Lower leg skin (tissue), 4 donors: ENCODE measurements around the gene MFSD11. TPM values are rescaled to one million over a fixed set of nuclear protein-coding genes. Genes with fewer than 3 reads are reported as not detected.

ENCODE experiments used
- DNase-seq, 2 donors: peaks; one replicate each; pipeline ENCODE4 v3.0.0-alpha.2; 2019; ENCODE audit warnings: low spot score in 2 of 2
- H3K4me3 ChIP-seq: fragments of 200-600 bp; sonication (generic); 2 replicates; pipeline ENCODE4 v1.5.1; 2017; ENCODE audit warnings: mild to moderate bottlenecking, low read depth; ENCODE audit not compliant: poor library complexity, severe bottlenecking
- CTCF ChIP-seq, 3 donors: fragments of 450-650 bp; IDR thresholded peaks; one replicate each; pipeline ENCODE4 v1.5.1; 2016; ENCODE audit warnings: antibody characterized with exemption in 3 of 3, mild to moderate bottlenecking in 3 of 3, moderate library complexity in 2 of 3
- POLR2A ChIP-seq, 2 donors: fragments of 450-650 bp; IDR thresholded peaks; one replicate each; pipeline ENCODE4 v1.6.1; 2016 to 2017; ENCODE audit warnings: antibody characterized with exemption in 2 of 2, mild to moderate bottlenecking in 1 of 2, moderate library complexity in 1 of 2
- WGBS, 2 donors: methylation state at CpG; one replicate each; pipeline ENCODE4 v1.1.5; 2018; 5-methylcytosine and 5-hydroxymethylcytosine counted together
- intact Hi-C: fragments of 100-400 bp; cut with DNase I; formaldehyde crosslinking; loops from one replicate; pipeline ENCODE4 v1.15.0; 2023; ENCODE audit warnings: low total_unique reads
- total RNA-seq, 4 donors: library from RNA; depleted of rRNA; stranded (reverse); fragments of >200 nt; gene quantifications; one replicate each; pipeline ENCODE4 v1.1.0, GENCODE V29; 2016

MFSD11 gene
- total RNA-seq, 4 donors from 2014 or later: 33.4 to 38.4 (median 33.8) TPM

- 19 to 22% methylated on average over 32 of the region's 33 CpGs for WGBS, 2 donors
- intact Hi-C loops: no loop called here
- DNase-seq: no peak
- H3K4me3 ChIP-seq: no peak overlapping the region
- TF ChIP-seq POLR2A (IDR thresholded peaks at IDR 0.05): no peak
- TF ChIP-seq CTCF (IDR thresholded peaks at IDR 0.05): no peak
These were observed 37.1 kb upstream of the MFSD11 start for GRCh38 chr17:76700617-76701470.

GRCh38 chr17:76701471-76701967, 36.4 kb upstream of the MFSD11 start:
- no peak for TF ChIP-seq CTCF (IDR thresholded peaks at IDR 0.05)
- no peak for TF ChIP-seq POLR2A (IDR thresholded peaks at IDR 0.05)
- DNase-seq: no peak
- intact Hi-C loops: no loop called here
- no peak overlapping the region for H3K4me3 ChIP-seq
- WGBS, 2 donors: 44 to 54% methylated on average over 11 of the region's 11 CpGs

GRCh38 chr17:76702076-76702475, 35.8 kb upstream of the MFSD11 start:
- intact Hi-C loops: no loop called here
- H3K4me3 ChIP-seq: no peak overlapping the region
- DNase-seq: no peak
- TF ChIP-seq POLR2A (IDR thresholded peaks at IDR 0.05) (no peak), CTCF (IDR thresholded peaks at IDR 0.05) (no peak)
- 41 to 50% methylated on average over 2 of the region's 2 CpGs for WGBS, 2 donors

GRCh38 chr17:76702941-76703637, 34.8 kb upstream of the MFSD11 start:
- WGBS, 2 donors: 92 to 93% methylated on average over 10 of the region's 10 CpGs
- intact Hi-C loops: no loop called here
- DNase-seq: no peak
- no peak overlapping the region for H3K4me3 ChIP-seq
- TF ChIP-seq CTCF (IDR thresholded peaks at IDR 0.05) (no peak), POLR2A (IDR thresholded peaks at IDR 0.05) (no peak)

GRCh38 chr17:76704805-76705204, 33.1 kb upstream of the MFSD11 start:
- WGBS, 2 donors: 64 to 73% methylated on average over 4 of the region's 4 CpGs
- intact Hi-C loops: no loop called here
- DNase-seq: no peak
- H3K4me3 ChIP-seq: no peak overlapping the region
- no peak for TF ChIP-seq POLR2A (IDR thresholded peaks at IDR 0.05)
- TF ChIP-seq CTCF (IDR thresholded peaks at IDR 0.05): no peak
